Activated CD8-positive, alpha-beta memory T cell treated with anti-CD3 and anti-CD28 coated beads, Interleukin-2, amount 50 U/mL, for 24 hours (primary cell): Measurements from ENCODE around the gene DQX1.
"Not testable (repeated sequence)": the region's sequence is repeated elsewhere in the genome, so short reads cannot be mapped to it uniquely, and the experiment has no call there.

Source experiments
- DNase-seq: peaks from one replicate; pipeline ENCODE4 v3.0.0-alpha.2; 2020; ENCODE audit errors: extremely low read depth

The DQX1 gene, protein sequence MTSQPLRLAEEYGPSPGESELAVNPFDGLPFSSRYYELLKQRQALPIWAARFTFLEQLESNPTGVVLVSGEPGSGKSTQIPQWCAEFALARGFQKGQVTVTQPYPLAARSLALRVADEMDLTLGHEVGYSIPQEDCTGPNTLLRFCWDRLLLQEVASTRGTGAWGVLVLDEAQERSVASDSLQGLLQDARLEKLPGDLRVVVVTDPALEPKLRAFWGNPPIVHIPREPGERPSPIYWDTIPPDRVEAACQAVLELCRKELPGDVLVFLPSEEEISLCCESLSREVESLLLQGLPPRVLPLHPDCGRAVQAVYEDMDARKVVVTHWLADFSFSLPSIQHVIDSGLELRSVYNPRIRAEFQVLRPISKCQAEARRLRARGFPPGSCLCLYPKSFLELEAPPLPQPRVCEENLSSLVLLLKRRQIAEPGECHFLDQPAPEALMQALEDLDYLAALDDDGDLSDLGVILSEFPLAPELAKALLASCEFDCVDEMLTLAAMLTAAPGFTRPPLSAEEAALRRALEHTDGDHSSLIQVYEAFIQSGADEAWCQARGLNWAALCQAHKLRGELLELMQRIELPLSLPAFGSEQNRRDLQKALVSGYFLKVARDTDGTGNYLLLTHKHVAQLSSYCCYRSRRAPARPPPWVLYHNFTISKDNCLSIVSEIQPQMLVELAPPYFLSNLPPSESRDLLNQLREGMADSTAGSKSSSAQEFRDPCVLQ

DNA sequence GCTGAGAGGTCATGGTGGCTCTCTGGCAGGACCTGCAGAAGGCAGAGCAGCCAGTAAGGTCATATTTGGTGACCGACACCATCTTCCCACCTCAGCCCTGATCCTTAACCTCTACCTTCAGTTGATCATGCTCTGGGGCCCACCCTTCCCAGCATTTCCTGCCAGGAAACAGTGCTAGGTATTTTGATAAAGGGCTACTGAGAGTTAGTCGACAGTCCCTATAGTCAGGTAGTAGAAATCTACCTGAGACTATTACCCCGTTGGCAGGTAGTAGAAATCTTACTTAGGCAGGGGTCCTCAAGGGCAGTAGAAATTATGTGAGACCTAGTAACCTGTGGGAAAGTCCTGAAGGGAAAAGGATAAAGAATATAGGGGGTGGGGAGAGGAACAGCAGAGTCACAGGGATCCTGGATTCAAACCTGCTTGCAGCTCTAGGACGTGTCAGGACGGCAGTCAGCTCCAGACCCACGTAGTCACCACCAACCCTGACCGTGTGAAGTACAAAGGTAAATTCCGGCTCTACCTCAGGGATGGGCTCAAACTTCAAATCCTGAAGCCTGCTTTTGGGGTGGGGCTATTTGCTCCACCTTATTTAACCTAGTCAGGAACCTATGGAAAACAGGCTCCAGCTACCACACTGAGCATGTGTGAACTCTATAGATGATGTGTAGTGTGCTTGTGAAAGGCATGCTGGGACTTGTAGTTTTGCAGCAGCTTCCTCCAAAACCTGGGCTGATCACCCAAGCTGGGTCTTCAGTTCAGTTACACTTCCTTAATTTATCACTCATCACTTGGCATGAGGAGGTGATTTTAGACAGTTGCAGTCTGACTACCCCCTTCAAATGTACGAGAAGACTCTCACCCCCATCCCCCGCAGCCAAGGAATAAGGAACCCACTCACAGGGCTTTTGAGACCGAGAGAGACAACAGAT, at the start of gene DQX1:
DQX1 (minus strand) TSS at position 515 of the 932 bp plus-strand sequence; CDS start at position 13, 502 bp downstream.
- no peak for DNase-seq

DNA sequence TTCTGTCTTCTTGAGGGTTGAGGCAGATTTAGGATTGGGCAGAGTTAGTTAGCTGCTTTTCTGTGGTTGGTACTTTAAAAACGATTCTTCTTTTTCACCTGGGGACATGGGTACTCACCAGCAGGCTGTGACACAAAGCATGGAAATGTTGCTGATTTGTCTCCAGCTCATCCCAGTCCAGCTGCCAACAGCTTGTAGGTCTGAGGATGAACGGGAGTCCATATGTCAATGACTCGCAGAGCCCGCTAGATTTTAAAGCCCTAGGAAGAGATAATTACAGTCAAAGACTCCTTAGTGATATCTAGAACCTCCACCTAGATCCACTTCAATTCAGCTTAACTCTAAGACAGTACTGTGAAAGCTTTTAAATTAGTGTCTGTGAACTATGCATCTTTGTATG, 49.3 kb upstream of the DQX1 start:
- DNase-seq: no peak

DNA sequence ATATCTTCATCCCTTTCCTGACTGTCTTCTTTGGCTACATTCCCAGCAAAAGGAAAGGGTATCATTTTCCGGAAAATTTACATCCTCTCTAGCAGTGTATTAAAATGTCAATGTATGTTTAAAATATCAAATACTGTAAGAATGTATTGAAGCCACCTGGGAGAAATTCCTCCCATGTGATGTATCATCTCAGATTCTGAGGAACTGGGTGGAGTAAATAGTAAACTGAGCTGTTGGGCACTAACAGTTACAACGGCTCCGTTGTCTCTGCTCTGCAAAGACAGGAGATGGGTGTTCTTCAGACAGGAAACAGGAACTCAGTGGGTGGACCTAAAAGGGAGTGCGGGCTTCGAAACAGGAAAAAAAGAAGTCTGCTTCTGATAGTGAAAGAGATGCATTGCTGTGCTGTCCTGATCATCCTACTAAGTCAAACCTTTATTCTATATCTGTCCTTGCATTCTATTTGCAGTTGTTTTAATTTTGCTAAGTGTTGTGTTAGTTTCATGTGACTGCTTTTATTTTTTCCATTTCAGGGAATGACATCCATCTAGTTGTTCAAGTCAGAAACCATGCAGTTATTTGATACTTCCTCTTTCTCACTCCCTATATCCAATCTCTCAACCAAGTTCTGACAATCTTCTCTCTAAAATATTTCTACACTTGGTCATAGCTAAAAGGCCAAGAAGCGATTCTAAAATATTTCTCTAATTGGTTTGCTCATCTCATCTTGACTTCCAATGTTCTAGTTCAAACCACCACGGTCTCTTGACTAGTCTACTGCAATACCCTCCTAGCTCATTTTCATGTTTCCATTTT, 47.9 kb upstream of the DQX1 start:
- DNase-seq: no peak

DNA sequence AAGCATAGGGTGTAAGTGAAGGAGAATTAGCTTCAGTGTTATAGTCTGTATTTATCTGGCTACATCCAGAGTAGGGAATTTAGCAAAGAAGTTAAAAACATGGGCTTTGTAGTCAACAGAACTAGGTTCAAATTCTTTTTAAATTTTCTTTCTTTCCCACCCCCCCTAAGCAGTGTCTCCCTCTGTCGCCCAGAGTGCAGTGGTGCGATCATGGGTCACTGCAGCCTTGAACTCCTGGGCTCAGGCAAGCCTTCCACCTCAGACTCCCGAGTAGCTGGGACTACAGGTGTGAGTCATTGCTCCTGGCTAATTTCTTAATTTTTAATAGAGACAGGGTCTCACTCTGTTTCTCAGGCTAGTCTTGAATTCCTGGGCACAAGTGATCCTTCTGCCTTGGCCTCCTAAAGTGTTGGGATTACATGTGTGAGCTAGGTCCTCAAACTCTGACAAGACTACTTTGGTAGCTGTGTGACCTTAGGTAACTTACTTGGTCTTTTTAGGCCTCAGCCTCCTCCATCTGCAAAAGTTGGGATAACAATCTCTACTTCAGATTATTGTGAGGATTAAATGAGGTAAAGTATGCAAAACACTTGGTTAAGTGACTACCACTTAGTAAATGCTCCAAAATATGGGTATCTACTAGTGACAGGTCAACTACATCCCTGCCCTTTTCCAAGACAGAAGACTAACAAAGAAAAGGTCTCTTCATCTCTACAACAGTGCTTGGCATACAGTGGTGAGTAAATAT, 46.3 kb upstream of the DQX1 start:
- no peak for DNase-seq

DNA sequence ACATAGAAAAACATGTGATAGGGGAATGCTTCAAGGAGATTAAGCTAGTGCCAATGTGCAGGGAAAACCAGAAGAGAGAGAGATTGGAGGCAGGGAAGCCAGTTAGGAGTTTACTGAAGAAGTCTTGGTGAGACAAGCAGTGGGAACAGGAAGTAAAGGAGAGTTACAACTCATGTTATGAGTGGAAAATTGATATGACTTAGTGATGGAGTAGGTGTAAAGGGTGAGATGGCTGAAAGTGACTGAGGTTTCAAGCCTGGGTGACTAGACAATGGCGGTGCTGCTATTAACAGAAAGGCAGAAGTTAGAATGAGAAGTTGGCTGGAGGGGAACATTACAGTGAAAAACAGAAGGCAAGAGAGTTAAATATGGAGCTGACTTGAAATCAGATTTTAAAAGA, 45.0 kb upstream of the DQX1 start:
- DNase-seq: no peak

DNA sequence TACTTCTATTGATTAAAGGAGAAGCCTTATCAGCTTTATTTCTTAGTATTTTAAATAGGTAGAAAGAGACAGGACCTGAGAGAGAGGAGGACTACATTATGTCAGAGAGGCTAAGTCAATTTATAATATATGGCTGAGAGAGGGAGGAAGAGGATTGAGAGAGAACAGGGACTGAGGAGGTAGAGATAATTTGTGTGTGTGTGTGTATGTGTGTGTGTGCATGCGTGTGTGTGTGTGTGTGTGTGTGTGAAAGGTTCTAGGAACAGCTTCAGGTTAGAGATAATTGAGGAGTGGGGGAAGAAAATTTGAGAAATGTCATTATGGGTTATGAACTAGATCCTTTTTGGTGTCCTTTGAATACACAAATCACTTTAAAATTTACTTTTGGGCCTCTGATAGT, 43.7 kb upstream of the DQX1 start:
- DNase-seq: no peak

DNA sequence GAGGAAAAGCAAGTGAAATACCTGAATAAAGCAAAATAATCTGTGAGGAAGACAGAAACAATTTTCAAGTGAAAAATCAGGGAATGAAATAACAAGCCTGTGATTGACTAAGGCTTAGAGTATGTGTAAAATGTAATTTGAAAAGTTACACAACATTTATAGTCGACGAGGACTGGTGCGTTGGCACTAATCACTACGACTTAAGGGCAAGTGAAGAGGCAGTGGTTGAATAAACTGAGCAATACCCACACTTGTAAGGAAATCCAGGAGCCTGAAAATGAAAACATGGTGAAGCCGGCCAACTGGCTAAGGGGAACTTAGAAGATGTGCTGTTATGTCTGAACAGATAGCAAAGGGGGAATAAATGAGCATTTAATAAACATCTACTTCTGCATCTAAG, 41.9 kb upstream of the DQX1 start:
- no peak for DNase-seq

DNA sequence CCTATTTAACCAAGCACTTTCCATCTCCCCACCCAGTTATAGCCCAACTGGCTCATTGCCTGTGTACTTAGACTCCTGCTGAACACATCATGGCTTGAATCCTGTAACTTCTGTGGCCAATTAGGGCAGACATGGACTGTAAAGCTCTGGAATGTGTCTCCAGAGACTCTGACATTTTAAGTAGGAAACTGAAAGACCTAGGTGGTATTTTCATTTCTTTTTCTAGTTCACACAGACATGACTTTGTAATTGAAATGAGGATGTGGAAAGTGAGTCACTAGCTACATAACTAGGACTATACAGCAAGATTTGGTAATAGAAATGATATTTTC, 40.7 kb upstream of the DQX1 start:
- DNase-seq: no peak

DNA sequence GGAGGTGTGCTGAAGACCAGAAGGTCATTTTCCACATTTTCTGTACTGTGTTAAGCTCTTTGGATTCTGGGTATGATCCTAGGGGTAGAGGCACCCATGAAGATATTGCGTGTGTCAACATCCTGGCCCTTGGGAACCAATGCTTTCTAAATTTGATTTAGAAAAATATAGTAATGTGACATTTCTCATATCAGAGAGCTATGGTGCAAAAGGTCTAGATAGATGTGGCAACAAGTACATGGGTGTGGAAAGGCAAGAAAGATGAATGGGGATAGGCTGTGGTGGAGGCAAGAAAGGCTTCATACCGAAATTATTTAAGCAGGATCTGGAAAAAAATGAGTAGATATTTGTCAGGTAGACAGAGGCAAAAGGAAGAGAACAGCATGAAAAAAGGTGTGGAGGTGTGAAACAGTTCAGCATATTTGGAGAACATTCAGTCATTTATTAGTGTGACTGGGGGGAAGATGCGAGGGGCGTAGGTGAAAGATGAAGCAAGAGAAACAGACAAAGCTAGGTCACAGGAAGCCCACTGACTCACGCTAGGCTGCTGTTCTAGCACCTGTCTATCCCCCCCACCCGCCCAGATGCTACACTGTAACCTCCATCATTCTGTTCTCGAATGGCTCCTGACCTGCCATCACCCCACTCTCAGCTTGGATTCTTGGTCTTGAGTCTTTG, 40.2 kb upstream of the DQX1 start:
- no peak for DNase-seq

DNA sequence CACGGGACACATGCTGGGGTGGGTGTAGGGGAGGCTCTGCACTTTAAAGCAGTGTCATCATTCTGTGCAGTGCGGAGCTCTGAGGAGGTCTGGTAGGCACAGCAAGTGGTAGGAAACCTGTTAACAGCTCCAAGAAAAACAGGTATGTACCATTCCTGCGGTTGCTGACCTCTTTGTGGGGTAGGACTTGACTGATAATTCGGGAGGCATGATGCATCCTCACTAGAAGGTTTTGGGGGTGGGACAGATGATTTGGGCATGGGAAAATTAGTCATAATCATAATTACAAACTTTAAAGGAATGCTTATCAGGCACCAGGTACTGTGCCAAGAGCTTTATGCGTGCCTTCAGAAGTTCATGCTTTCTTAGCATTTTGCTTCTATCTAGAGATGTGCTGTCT, 38.2 kb upstream of the DQX1 start:
- DNase-seq: no peak

DNA sequence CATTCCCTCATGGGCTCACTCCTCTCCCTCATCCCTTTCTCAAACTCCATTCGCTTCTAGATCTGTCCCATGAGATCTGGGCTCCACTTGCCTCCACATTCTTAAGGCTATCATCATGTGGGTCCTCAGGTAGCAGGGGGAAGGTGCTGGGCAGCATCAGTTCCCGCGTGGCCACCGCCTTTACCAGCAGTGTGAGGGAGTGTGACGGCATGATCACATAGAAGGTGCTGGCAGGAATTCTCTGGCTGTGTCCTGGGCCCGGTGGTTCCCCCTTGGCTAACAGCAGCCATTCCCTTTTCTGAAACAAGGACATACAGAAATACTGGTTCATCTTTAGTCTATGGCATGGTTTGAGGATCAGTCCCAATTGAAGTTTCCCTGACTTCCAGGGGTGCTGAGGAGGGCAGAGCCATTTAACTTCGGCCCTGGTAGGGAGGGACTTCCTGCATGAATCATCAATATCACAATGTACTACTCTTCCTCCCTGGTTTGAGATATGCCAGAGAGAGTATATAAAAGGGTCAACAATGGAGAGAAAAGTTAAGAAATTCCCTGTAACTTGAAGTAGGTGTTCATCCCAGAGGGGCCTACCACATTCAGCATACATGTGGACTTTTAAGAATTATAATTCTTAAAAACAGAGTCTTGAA, 36.2 kb upstream of the DQX1 start:
- no peak for DNase-seq

DNA sequence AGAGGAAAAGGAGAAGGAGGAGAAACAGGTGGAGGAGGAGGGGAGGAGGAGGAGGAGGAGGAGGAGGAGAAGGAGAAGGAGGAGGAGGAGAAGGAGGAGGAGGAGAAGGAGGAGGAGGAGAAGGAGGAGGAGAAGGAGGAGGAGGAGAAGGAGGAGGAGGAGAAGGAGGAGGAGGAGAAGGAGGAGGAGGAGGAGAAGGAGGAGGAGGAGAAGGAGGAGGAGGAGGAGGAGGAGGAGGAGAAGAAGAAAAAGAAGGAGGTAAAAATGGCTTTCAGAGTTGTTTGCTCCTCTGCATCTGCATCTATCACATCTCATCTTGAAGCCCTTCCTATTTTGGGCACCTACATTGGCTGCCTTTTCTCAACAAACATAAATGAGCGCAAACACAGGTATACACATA, 35.0 kb upstream of the DQX1 start:
- not testable (repeated sequence) for DNase-seq

DNA sequence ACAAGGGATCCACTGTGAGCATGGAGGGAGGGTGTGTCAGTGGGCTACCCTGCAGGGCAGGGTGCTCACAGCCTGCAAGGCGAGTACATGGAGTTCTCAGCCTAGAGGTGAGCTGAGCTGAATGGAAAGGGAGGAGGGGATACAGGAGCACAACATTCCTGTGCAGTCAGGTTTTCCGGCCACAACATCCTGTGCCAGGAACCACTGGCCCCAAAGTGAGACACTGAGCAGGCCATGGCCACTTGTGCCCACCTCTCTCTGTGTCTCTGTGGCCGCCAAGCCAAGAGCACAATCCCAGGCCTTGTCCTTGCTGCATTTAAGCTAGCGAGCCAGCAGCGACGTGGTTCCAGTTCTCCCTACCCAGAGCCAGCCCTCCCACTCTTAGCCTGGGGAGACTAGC, 34.6 kb upstream of the DQX1 start:
- DNase-seq: no peak

DNA sequence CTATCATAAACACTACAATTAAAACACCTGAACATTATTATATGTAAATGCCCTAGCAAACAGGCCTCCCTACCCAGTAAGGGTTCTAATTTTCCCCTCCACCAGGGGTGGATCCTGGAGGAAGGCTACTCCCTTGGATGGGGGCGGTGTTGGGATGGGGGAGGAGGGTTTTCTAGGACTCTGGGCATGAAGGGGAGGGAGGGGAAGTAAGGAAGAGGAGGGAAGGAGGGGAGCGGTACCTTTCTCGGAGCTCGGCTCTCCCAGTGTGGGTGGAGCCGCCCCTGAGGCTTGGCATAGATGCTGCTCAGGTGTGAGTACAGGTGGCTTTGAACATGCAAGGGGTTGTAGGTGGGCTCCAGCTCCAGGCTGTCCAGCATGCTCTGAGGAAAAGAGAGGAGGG, 33.9 kb upstream of the DQX1 start:
- no peak for DNase-seq

DNA sequence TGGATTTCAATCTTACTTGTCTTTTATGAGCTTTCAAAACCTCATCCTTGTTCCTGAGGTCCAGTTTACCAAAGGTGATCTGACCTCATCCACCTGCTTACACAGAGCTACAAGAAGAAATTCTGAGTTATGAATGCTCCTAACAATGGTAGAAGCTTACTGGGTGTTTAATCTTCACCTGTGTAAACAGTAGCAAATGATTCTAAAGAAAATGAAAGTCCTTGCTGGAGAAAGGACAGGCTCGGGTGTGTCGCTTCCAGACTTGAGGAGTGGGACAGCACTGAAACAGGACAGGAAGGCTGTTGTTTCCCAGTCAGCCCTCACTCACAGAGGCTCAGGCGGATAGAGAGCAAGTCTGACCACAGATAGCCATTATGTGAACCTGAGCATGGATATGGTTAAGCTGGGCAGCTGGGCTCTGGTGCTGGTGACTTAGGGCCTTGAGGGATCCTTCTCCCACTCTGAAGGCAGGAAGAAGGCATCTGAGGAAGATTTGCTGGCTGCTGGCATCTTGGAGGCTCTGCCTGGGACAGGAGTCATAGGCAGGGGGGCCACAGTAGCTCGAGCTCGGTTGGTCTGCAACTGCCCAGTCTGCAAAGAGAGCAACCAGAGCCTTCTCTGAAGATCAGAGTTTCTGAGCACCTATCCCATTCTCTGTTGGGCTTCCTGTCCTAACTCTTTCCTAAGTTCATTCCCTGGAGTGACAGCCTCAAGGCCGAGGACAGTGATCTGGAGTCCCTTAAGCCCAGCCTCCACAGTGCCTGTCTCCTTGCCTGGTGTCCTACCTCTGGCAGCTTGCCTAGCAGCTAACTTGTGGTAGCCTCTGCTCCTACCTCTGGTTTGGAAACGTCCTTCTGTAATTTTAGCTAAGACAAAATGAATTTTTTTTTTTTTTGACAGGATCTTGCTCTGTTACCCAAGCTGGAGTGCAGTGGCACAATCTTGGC, 32.5 kb upstream of the DQX1 start:
- no peak for DNase-seq

DNA sequence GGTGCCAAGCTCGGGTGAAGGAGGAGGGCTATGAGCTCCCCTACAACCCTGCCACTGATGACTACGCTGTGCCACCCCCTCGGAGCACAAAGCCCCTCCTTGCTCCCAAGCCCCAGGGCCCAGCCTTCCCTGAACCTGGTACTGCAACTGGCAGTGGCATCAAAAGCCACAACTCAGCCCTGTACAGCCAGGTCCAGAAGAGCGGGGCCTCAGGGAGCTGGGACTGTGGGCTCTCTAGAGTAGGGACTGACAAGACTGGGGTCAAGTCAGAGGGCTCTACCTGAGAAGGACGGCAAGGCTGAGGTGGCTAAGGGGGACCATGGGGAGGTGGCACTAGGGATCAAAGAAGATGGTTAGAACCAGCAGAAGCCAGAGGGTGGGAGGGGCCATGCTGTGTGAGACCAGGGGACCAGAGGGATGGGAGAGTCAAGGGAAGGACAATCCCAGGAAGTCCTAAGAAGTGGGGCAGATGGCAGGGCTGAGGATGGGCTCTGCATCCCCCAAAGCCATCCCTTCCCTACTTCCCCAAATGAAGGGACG, 30.9 kb upstream of the DQX1 start:
- no peak for DNase-seq

DNA sequence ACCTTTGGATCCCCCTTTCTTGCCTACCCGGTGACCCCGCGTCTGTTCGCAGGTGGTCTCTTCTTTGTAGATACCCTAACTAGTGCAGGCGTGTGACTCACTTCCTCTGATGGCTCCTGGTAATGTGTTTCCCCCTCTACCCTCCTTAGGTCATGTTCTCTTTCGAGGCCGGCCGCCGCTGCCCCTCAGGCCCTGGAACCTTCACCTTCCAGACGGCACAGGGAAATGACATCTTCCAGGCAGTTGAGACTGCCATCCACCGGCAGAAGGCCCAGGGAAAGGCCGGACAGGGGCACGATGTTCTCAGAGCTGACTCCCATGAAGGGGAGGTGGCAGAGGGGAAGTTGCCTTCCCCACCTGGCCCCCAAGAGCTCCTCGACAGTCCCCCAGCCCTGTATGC, 30.1 kb upstream of the DQX1 start:
- DNase-seq: no peak

DNA sequence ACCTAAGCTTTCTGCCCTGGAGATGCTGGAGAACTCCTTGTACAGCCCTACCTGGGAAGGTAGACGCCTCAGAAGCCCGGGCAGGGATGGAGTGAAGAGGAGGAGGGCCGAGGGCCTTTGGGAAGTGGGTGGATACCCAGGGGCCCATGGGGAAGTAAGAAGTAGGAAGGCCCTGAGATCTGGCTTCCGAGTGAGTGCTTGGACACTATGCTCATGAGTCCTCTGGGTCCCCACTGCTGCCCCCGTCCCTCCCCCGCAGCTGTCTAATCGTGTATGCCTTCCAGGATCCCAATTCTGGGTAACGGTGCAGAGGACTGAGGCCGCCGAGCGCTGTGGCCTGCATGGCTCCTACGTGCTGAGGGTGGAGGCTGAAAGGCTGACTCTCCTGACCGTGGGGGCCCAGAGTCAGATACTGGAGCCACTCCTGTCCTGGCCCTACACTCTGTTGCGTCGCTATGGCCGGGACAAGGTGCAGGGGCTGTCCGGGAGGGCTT, 29.6 kb upstream of the DQX1 start:
- DNase-seq: no peak
